HL-60/S4 treated with retinoic acid at 250 ng/mL for 4 days and 3 days (cell line): ENCODE data around the gene EIF4A2.

Experiments used
- in situ Hi-C: fragments of 300-500 bp; cut with MboI; formaldehyde crosslinking; loops from 2 replicates; pipeline ENCODE4 v1.7.0; 2022; ENCODE audit warnings: low sequenced_read_pairs

The EIF4A2 gene

GRCh38 chr3:186818516-186818915 is 35.1 kb downstream of the EIF4A2 start:
- in situ Hi-C loops, result loop anchor here (25.0 kb wide), 2 partner anchors 206 to 831 kb away; partner anchors contain the start of gene AHSG

GRCh38 chr3:186818956-186819355 is 35.6 kb downstream of the EIF4A2 start:
- in situ Hi-C loops, result loop anchor here (25.0 kb wide), 2 partner anchors 207 to 832 kb away; partner anchors contain the start of gene AHSG

- in situ Hi-C loops, result loop anchor here (25.0 kb wide), 2 partner anchors 209 to 834 kb away; partner anchors contain the start of gene AHSG
These were observed 38.3 kb downstream of the EIF4A2 start for GRCh38 chr3:186821429-186822387.

- in situ Hi-C loops, result loop anchor here (25.0 kb wide), 2 partner anchors 210 to 835 kb away; partner anchors contain the start of gene AHSG
These were observed 39.0 kb downstream of the EIF4A2 start for GRCh38 chr3:186822388-186822759.

- in situ Hi-C loops, result loop anchor here (25.0 kb wide), 2 partner anchors 211 to 836 kb away; partner anchors contain the start of gene AHSG
These were observed 40.0 kb downstream of the EIF4A2 start for GRCh38 chr3:186823386-186823785.

GRCh38 chr3:186824430-186825139 is 41.2 kb downstream of the EIF4A2 start:
- in situ Hi-C loops, result loop anchor here (25.0 kb wide), 2 partner anchors 212 to 837 kb away; partner anchors contain the start of gene AHSG

GRCh38 chr3:186825294-186825821 is 42.0 kb downstream of the EIF4A2 start:
- in situ Hi-C loops, result no loop called here

- in situ Hi-C loops, result no loop called here
These were observed 42.6 kb downstream of the EIF4A2 start for GRCh38 chr3:186825872-186826409.

- in situ Hi-C loops, result no loop called here
These were observed 43.1 kb downstream of the EIF4A2 start for GRCh38 chr3:186826410-186826975.

GRCh38 chr3:186826976-186827857 is 43.8 kb downstream of the EIF4A2 start:
- in situ Hi-C loops, result no loop called here

- in situ Hi-C loops, result no loop called here
These were observed 45.0 kb downstream of the EIF4A2 start for GRCh38 chr3:186828340-186828739.

- in situ Hi-C loops, result no loop called here
These were observed 48.4 kb downstream of the EIF4A2 start for GRCh38 chr3:186831798-186832197.

- in situ Hi-C loops, result no loop called here
These were observed 48.9 kb downstream of the EIF4A2 start for GRCh38 chr3:186832276-186832675.
